Type B pancreatic cell (in vitro differentiated cells): ENCODE results near the gene ARHGEF7. TPM values are rescaled to one million over a fixed set of nuclear protein-coding genes. Genes with fewer than 3 reads are reported as not detected.
A peak's percentile ranks its signal among the peaks of the same experiment; 100 is the strongest.
"Not testable (repeated sequence)": the region's sequence is repeated elsewhere in the genome, so short reads cannot be mapped to it uniquely, and the experiment has no call there.

ENCODE experiments used
- DNase-seq: peaks from one replicate; pipeline ENCODE4 v3.0.0; 2021; ENCODE audit warnings: mixed read lengths; ENCODE audit not compliant: unreplicated experiment; ENCODE audit errors: extremely low spot score
- H3K27ac Mint-ChIP-seq: 2 replicates; pipeline ENCODE4 v1.8.0; 2021; ENCODE audit warnings: mild to moderate bottlenecking, mixed read lengths
- H3K27me3 Mint-ChIP-seq: 2 replicates; pipeline ENCODE4 v1.8.0; 2021; ENCODE audit warnings: mixed read lengths
- H3K36me3 Mint-ChIP-seq: 2 replicates; pipeline ENCODE4 v1.8.0; 2021; ENCODE audit warnings: mixed read lengths
- H3K4me1 Mint-ChIP-seq: one replicate; pipeline ENCODE4 v1.8.0; 2021; ENCODE audit warnings: mixed read lengths; ENCODE audit not compliant: unreplicated experiment
- H3K4me3 Mint-ChIP-seq: 2 replicates; pipeline ENCODE4 v1.8.0; 2021; ENCODE audit warnings: mild to moderate bottlenecking, mixed read lengths
- H3K9me3 Mint-ChIP-seq: 2 replicates; pipeline ENCODE4 v1.8.0; 2021; ENCODE audit warnings: mixed read lengths
- CTCF ChIP-seq: fragments of 200-600 bp; sonication (generic); conservative IDR thresholded peaks from 2 replicates; pipeline ENCODE4 v1.5.0; 2021; ENCODE audit warnings: antibody characterized with exemption, mild to moderate bottlenecking
- total RNA-seq: library from RNA; stranded (reverse); gene quantifications from 2 replicates; pipeline ENCODE4 v1.2.1, GENCODE V29; 2021; ENCODE audit warnings: low replicate concordance

ARHGEF7 gene
- total RNA-seq, 1 donor from 2014 or later: 103 TPM

GRCh38 chr13:111183959-111184358 lies 68.8 kb downstream of the ARHGEF7 start:
- no peak overlapping the region for H3K27ac Mint-ChIP-seq
- peaks cover 20% of the 10 kb centered on the region for H3K36me3 Mint-ChIP-seq
- H3K4me3 Mint-ChIP-seq: no peak overlapping the region
- no peaks in the 10 kb centered on the region for H3K27me3 Mint-ChIP-seq
- peaks cover 64% of the 10 kb centered on the region for H3K4me1 Mint-ChIP-seq
- no peak for TF ChIP-seq CTCF
- H3K9me3 Mint-ChIP-seq: no peaks in the 10 kb centered on the region
- no peak for DNase-seq

GRCh38 chr13:111184458-111185401 lies 69.6 kb downstream of the ARHGEF7 start:
- no peaks in the 10 kb centered on the region for H3K27me3 Mint-ChIP-seq
- no peaks in the 10 kb centered on the region for H3K9me3 Mint-ChIP-seq
- no peak for TF ChIP-seq CTCF
- no peak overlapping the region for H3K4me3 Mint-ChIP-seq
- H3K27ac Mint-ChIP-seq: peak overlapping the region; percentile 42
- H3K36me3 Mint-ChIP-seq: peaks cover 25% of the 10 kb centered on the region
- no peak for DNase-seq
- H3K4me1 Mint-ChIP-seq: peaks cover 68% of the 10 kb centered on the region

- Mint-ChIP-seq H3K4me1 (peaks cover 75% of the 10 kb centered on the region), H3K27me3 (no peaks in the 10 kb centered on the region), H3K9me3 (peaks cover 12% of the 10 kb centered on the region), H3K27ac (peak overlapping the region; percentile 42), H3K36me3 (peaks cover 35% of the 10 kb centered on the region), H3K4me3 (no peak overlapping the region)
- DNase-seq: no peak
- TF ChIP-seq CTCF: no peak
These were observed 71.3 kb downstream of the ARHGEF7 start for GRCh38 chr13:111186305-111186935.

- peaks cover 71% of the 10 kb centered on the region for H3K4me1 Mint-ChIP-seq
- peaks cover 34% of the 10 kb centered on the region for H3K36me3 Mint-ChIP-seq
- no peaks in the 10 kb centered on the region for H3K27me3 Mint-ChIP-seq
- H3K27ac Mint-ChIP-seq: peak overlapping the region; percentile 88
- H3K9me3 Mint-ChIP-seq: peaks cover 15% of the 10 kb centered on the region
- peak overlapping the region; percentile 55 for H3K4me3 Mint-ChIP-seq
- DNase-seq: no peak
- TF ChIP-seq CTCF: no peak
These were observed 72.9 kb downstream of the ARHGEF7 start for GRCh38 chr13:111187960-111188541.

- H3K4me1 Mint-ChIP-seq: peaks cover 62% of the 10 kb centered on the region
- DNase-seq, H3K27me3 Mint-ChIP-seq, H3K4me3 Mint-ChIP-seq: not testable (repeated sequence)
- peak overlapping the region; percentile 88 for H3K27ac Mint-ChIP-seq
- H3K36me3 Mint-ChIP-seq: peaks cover 38% of the 10 kb centered on the region
- peaks cover 21% of the 10 kb centered on the region for H3K9me3 Mint-ChIP-seq
These were observed 74.0 kb downstream of the ARHGEF7 start for GRCh38 chr13:111189064-111189505.

GRCh38 chr13:111189516-111189915 lies 74.4 kb downstream of the ARHGEF7 start:
- H3K9me3 Mint-ChIP-seq: peaks cover 21% of the 10 kb centered on the region
- not testable (repeated sequence) for DNase-seq, H3K27ac Mint-ChIP-seq, H3K27me3 Mint-ChIP-seq, H3K4me3 Mint-ChIP-seq
- H3K4me1 Mint-ChIP-seq: peaks cover 57% of the 10 kb centered on the region
- peaks cover 40% of the 10 kb centered on the region for H3K36me3 Mint-ChIP-seq

GRCh38 chr13:111193223-111193622 lies 78.1 kb downstream of the ARHGEF7 start:
- not testable (repeated sequence) for H3K4me3 Mint-ChIP-seq, H3K27me3 Mint-ChIP-seq, H3K27ac Mint-ChIP-seq, DNase-seq
- Mint-ChIP-seq H3K9me3 (peaks cover 25% of the 10 kb centered on the region), H3K4me1 (peaks cover 22% of the 10 kb centered on the region), H3K36me3 (peaks cover 67% of the 10 kb centered on the region)

GRCh38 chr13:111194651-111195050 lies 79.5 kb downstream of the ARHGEF7 start:
- Mint-ChIP-seq H3K27ac (peak overlapping the region; percentile 53), H3K36me3 (peaks cover 60% of the 10 kb centered on the region), H3K9me3 (peaks cover 25% of the 10 kb centered on the region), H3K4me1 (peaks cover 11% of the 10 kb centered on the region)
- not testable (repeated sequence) for H3K27me3 Mint-ChIP-seq, DNase-seq, H3K4me3 Mint-ChIP-seq

GRCh38 chr13:111198732-111199378 lies 83.7 kb downstream of the ARHGEF7 start:
- peaks cover 48% of the 10 kb centered on the region for H3K36me3 Mint-ChIP-seq
- not testable (repeated sequence) for DNase-seq

More at GRCh38 chr13:111198732-111199378, 83.7 kb downstream of the ARHGEF7 start:
- not testable (repeated sequence) for H3K9me3 Mint-ChIP-seq, H3K27me3 Mint-ChIP-seq, H3K4me3 Mint-ChIP-seq
- H3K27ac Mint-ChIP-seq: peak overlapping the region; percentile 55
- peaks cover 38% of the 10 kb centered on the region for H3K4me1 Mint-ChIP-seq
